GM12878 (cell line): ENCODE data around the gene PLRG1. TPM values are rescaled to one million over a fixed set of nuclear protein-coding genes. Genes with fewer than 3 reads are reported as not detected.

Experiments
- ATAC-seq: fragments of 200-7000 bp; cut with Tn5 transposase; 3 replicates; pipeline ENCODE4 v1.9.1; 2020; ENCODE audit warnings: mild to moderate bottlenecking, moderate library complexity
- BruUV-seq: library from RNA; stranded (reverse); fragments of 400-500 nt; replicated peaks from 2 replicates; lab custom pipeline; 2021; lab: Mats Ljungman, UMichigan
- CTCF ChIA-PET: fragments of 300-600 bp; sonication (Branson Sonifier 250); formaldehyde crosslinking; extraction: SDS; loops from one replicate; lab custom pipeline; 2021; ENCODE audit warnings: inconsistent platforms; lab: Yijun Ruan, JAX
- POLR2A ChIA-PET: fragments of 350-600 bp; formaldehyde crosslinking; extraction: SDS; loops from one replicate; lab custom pipeline; 2021; ENCODE audit warnings: inconsistent platforms; lab: Charles Lee
- RAD21 ChIA-PET: fragments of 300-600 bp; sonication (Branson Sonifier 250); formaldehyde crosslinking; loops from one replicate; lab custom pipeline; 2023; ENCODE audit warnings: antibody characterized with exemption; ENCODE audit not compliant: unreplicated experiment; lab: Charles Lee
- SMC1A ChIA-PET: fragments of 300-600 bp; sonication (Branson Sonifier 250); formaldehyde crosslinking; loops from one replicate; lab custom pipeline; 2023; ENCODE audit not compliant: unreplicated experiment, uncharacterized antibody; lab: Charles Lee
- DNase-seq: peaks from one replicate; pipeline ENCODE4 v3.0.0-alpha.2; 2011; ENCODE audit warnings: low read depth, low spot score
- FAIRE-seq: peaks from 3 replicates; lab custom pipeline; 2011; peaks lifted over from hg19 to GRCh38; lab: Jason Lieb, UNC
- H2AFZ ChIP-seq: 2 replicates; pipeline ENCODE4 v1.6.0; 2011; ENCODE audit warnings: low read depth, low read length, control low read depth; ENCODE audit not compliant: control insufficient read depth
- H3K27ac ChIP-seq: 2 replicates; pipeline ENCODE4 v1.5.1; 2011; ENCODE audit warnings: control low read depth; ENCODE audit not compliant: control insufficient read depth, insufficient read depth
- H3K27me3 ChIP-seq, 2 experiments: replicated peaks in 1 of 2; 2 replicates each; pipeline versions ENCODE4 v1.6.0 to v1.6.1; 2011; ENCODE audit warnings: low read length in 1 of 2; ENCODE audit not compliant: control insufficient read depth in 2 of 2, insufficient read depth in 2 of 2
- H3K36me3 ChIP-seq, 2 experiments: 2 replicates each; pipeline ENCODE4 v1.5.1; 2011; ENCODE audit warnings: low read length in 1 of 2; ENCODE audit not compliant: control insufficient read depth in 2 of 2, insufficient read depth in 2 of 2
- H3K4me1 ChIP-seq: 2 replicates; pipeline ENCODE4 v1.6.1; 2011; ENCODE audit warnings: mild to moderate bottlenecking, low read length, moderate library complexity, mixed read lengths; ENCODE audit not compliant: control insufficient read depth, insufficient read depth
- H3K4me2 ChIP-seq: 2 replicates; pipeline ENCODE4 v1.6.0; 2011; ENCODE audit warnings: control low read depth; ENCODE audit not compliant: control insufficient read depth, insufficient read depth
- H3K4me3 ChIP-seq: fragments of 200-600 bp; sonication (generic); 2 replicates; pipeline ENCODE4 v1.5.1; 2016
- H3K79me2 ChIP-seq: 2 replicates; pipeline ENCODE4 v1.6.0; 2011; ENCODE audit warnings: low read length; ENCODE audit not compliant: control insufficient read depth, insufficient read depth
- H3K9ac ChIP-seq: 2 replicates; pipeline ENCODE4 v1.8.0; 2011; ENCODE audit warnings: low read length, control low read depth, mixed read lengths; ENCODE audit not compliant: control insufficient read depth, insufficient read depth
- H3K9me3 ChIP-seq: replicated peaks from 3 replicates; pipeline ENCODE4 v1.5.1; 2011; ENCODE audit warnings: mild to moderate bottlenecking, low read length; ENCODE audit not compliant: control insufficient read depth, insufficient read depth
- H4K20me1 ChIP-seq: 2 replicates; pipeline ENCODE4 v1.6.0; 2011; ENCODE audit not compliant: control insufficient read depth, insufficient read depth
- ASH2L ChIP-seq: fragments of 300-600, 200-600 bp; sonication (generic); IDR thresholded peaks from 2 replicates; pipeline ENCODE4 v1.6.1; 2017; ENCODE audit warnings: low read depth, mild to moderate bottlenecking, borderline replicate concordance
- BMI1 ChIP-seq: fragments of 450-650 bp; IDR thresholded peaks from 2 replicates; pipeline ENCODE4 v1.6.1; 2016; ENCODE audit warnings: mild to moderate bottlenecking, moderate library complexity, borderline replicate concordance
- CHD2 ChIP-seq: IDR thresholded peaks from 2 replicates; pipeline ENCODE4 v1.6.1; 2011; ENCODE audit warnings: low read depth, low read length, improper control_type of control experiment, borderline replicate concordance
- ELK1 ChIP-seq: IDR thresholded peaks from 2 replicates; pipeline ENCODE4 v1.6.1; 2012; ENCODE audit warnings: low read depth, low read length, improper control_type of control experiment
- EZH2 ChIP-seq: IDR thresholded peaks from 2 replicates; pipeline ENCODE4 v1.6.1; 2012; ENCODE audit warnings: low read depth, mild to moderate bottlenecking, control low read depth, inconsistent platforms, low read length, borderline replicate concordance; ENCODE audit not compliant: control insufficient read depth
- HDGF ChIP-seq: fragments of 450-650 bp; IDR thresholded peaks from 2 replicates; pipeline ENCODE4 v1.6.1; 2016; ENCODE audit warnings: antibody characterized with exemption
- IKZF2 ChIP-seq, 2 experiments: fragments of 450-650 bp; IDR thresholded peaks; 2 replicates each; pipeline ENCODE4 v1.6.1; 2017; ENCODE audit warnings: mild to moderate bottlenecking in 2 of 2, moderate library complexity in 2 of 2
- KDM1A ChIP-seq: fragments of 200-600 bp; sonication (generic); IDR thresholded peaks from 2 replicates; pipeline ENCODE4 v1.6.1; 2016; ENCODE audit warnings: borderline replicate concordance
- SP1 ChIP-seq: IDR thresholded peaks from one replicate; pipeline ENCODE4 v1.6.1; 2011; ENCODE audit warnings: low read depth, low read length
- TBL1XR1 ChIP-seq: IDR thresholded peaks from 2 replicates; pipeline ENCODE4 v1.6.1; 2012; ENCODE audit warnings: low read depth, low read length, improper control_type of control experiment
- TCF7 ChIP-seq: IDR thresholded peaks from 2 replicates; pipeline ENCODE4 v1.6.1; 2014; ENCODE audit warnings: antibody characterized with exemption, borderline replicate concordance
- ZBTB33 ChIP-seq: fragments of 450-650 bp; IDR thresholded peaks from 2 replicates; pipeline ENCODE4 v1.6.1; 2017; ENCODE audit warnings: mild to moderate bottlenecking
- ZNF217 ChIP-seq: fragments of 450-650 bp; IDR thresholded peaks from 2 replicates; pipeline ENCODE4 v1.6.1; 2017; ENCODE audit warnings: antibody characterized with exemption, mild to moderate bottlenecking
- ZNF687 ChIP-seq: fragments of 450-650 bp; IDR thresholded peaks from 2 replicates; pipeline ENCODE4 v1.6.1; 2017; ENCODE audit warnings: mild to moderate bottlenecking, moderate library complexity
- WGBS: methylation state at CpG from one replicate; pipeline ENCODE4 v1.1.6; 2016; ENCODE audit warnings: low lambda C conversion rate; ENCODE audit not compliant: insufficient replicate concordance, insufficient coverage; ENCODE audit errors: missing lambda C conversion rate; 5-methylcytosine and 5-hydroxymethylcytosine counted together
- in situ Hi-C: fragments of 300-500 bp; cut with MboI; formaldehyde crosslinking; loops from 9 replicates; pipeline ENCODE4 v1.14.3; 2018; ENCODE audit warnings: mixed read lengths
- intact Hi-C: fragments of 100-400 bp; cut with micrococcal nuclease; formaldehyde crosslinking; loops from one replicate; pipeline ENCODE4 v1.14.2; 2022; ENCODE audit not compliant: unreplicated experiment
- polyA plus RNA-seq, 11 experiments: library from polyadenylated mRNA; depleted of rRNA in 4 of 11; unstranded in 6 of 11; stranded (reverse) in 5 of 11; fragments of >200 nt; fragmentation: Nextera tagmentation in 4 of 11; fragmentation: Illumina TruSeq in 1 of 11; extraction: Ambion mirVana in 4 of 11; extraction: Trizol in 1 of 11; gene quantifications; 1 replicate in 1 of 11; 2 replicates in 10 of 11; pipeline versions ENCODE4 v1.2.1 to v1.2.3, GENCODE V29; 2011 to 2016; ENCODE audit warnings: inconsistent platforms in 2 of 11, missing spikeins in 2 of 11, low read depth in 1 of 11
- total RNA-seq, 4 experiments: library from RNA; depleted of rRNA in 3 of 4; stranded (reverse); fragments of >200 nt in 3 of 4; fragmentation: Illumina TruSeq in 1 of 4; extraction: Trizol in 1 of 4; gene quantifications; 2 replicates each; pipeline versions ENCODE4 v1.2.1 to v1.2.3, GENCODE V29; 2013 to 2021
- TF ChIP-seq, protein P1 (sequence below): fragments of 450-650 bp; IDR thresholded peaks from 2 replicates; pipeline ENCODE4 v1.6.1; 2017; ENCODE audit warnings: borderline replicate concordance
- TF ChIP-seq, protein P2 (sequence below): fragments of 450-650 bp; IDR thresholded peaks from 2 replicates; pipeline ENCODE4 v1.6.1; 2014; ENCODE audit warnings: mild to moderate bottlenecking

Gene PLRG1
- total and polyA plus RNA-seq, 10 of the 15 experiments (the other 5 are each of a cell fraction or from before 2014, with no cell fraction given), result 54.7 to 182 (median 111) TPM

DNA sequence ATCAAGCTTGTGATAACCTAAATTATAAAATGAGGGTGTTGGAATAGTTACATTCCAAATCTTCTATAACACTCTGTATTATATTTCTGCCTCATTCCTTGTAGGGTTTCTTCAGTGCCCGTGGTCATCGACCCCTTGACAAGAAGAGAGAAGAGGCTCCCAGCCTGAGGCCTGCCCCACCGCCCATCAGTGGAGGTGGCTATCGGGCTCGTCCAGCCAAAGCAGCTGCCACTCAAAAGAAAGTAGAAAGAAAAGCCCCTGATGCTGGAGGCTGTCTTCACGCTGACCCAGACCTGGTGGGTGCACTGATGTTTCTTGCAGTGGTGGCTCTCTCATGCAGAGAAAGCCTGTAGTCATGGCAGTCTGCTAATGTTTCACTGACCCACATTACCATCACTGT, 15.5 kb upstream of the PLRG1 start:
- RAD21 ChIA-PET, result no interaction called here
- 34% methylated on average over 6 of the region's 6 CpGs for WGBS
- no peak for ATAC-seq
- H4K20me1 ChIP-seq, result no peaks in the 10 kb centered on the region
- H2AFZ ChIP-seq, result no peak overlapping the region
- in situ Hi-C loops, result no loop called here
- FAIRE-seq, result no peak
- no peak overlapping the region for H3K4me2 ChIP-seq
- SMC1A ChIA-PET, result interaction anchor here (1.2 to 1.8 kb wide), 2 partner anchors 8 to 53 kb away, joined by 3 to 8 read pairs; no protein-coding TSS in a partner anchor
- H3K4me3 ChIP-seq, result no peak overlapping the region
- H3K36me3 ChIP-seq, result no peaks in the 10 kb centered on the region
- CTCF ChIA-PET, result interaction anchor here (0.9 to 5.9 kb wide), 4 partner anchors 13 to 58 kb away, joined by 3 to 32 read pairs (median 4); no protein-coding TSS in a partner anchor
- no peak overlapping the region for H3K27ac ChIP-seq
- H3K9ac ChIP-seq, result no peak overlapping the region
- BruUV-seq, result no TSS peak
- H3K9me3 ChIP-seq, result no peaks in the 10 kb centered on the region
- no peaks in the 10 kb centered on the region for H3K4me1 ChIP-seq
- intact Hi-C loops, result no loop called here
- DNase-seq, result no peak
- no peaks in the 10 kb centered on the region for H3K79me2 ChIP-seq
- no peaks in the 10 kb centered on the region; a peak in 1 of 4 replicates for H3K27me3 ChIP-seq
- POLR2A ChIA-PET, result no interaction called here
- no peak for TF ChIP-seq BMI1
- TF ChIP-seq, protein P1, sequence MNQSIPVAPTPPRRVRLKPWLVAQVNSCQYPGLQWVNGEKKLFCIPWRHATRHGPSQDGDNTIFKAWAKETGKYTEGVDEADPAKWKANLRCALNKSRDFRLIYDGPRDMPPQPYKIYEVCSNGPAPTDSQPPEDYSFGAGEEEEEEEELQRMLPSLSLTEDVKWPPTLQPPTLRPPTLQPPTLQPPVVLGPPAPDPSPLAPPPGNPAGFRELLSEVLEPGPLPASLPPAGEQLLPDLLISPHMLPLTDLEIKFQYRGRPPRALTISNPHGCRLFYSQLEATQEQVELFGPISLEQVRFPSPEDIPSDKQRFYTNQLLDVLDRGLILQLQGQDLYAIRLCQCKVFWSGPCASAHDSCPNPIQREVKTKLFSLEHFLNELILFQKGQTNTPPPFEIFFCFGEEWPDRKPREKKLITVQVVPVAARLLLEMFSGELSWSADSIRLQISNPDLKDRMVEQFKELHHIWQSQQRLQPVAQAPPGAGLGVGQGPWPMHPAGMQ, result no peak
- no peak for TF ChIP-seq SP1
- no peak for TF ChIP-seq ZNF217
- TF ChIP-seq ELK1, result no peak
- TF ChIP-seq ASH2L, result no peak
- TF ChIP-seq, protein P2, sequence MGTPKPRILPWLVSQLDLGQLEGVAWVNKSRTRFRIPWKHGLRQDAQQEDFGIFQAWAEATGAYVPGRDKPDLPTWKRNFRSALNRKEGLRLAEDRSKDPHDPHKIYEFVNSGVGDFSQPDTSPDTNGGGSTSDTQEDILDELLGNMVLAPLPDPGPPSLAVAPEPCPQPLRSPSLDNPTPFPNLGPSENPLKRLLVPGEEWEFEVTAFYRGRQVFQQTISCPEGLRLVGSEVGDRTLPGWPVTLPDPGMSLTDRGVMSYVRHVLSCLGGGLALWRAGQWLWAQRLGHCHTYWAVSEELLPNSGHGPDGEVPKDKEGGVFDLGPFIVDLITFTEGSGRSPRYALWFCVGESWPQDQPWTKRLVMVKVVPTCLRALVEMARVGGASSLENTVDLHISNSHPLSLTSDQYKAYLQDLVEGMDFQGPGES, result no peak
- TF ChIP-seq ZBTB33, result no peak
- no peak for TF ChIP-seq HDGF
- TF ChIP-seq KDM1A, result no peak
- no peak for TF ChIP-seq TBL1XR1
- no peak for TF ChIP-seq ZNF687
- TF ChIP-seq IKZF2 (IDR thresholded peaks at IDR 0.05), result no peak
- TF ChIP-seq EZH2, result no peak
- no peak for TF ChIP-seq TCF7
- no peak for TF ChIP-seq CHD2
